GM21381 (cell line): Measurements from ENCODE around the gene ACE.

Experiments used
- ATAC-seq: cut with Tn5 transposase; IDR thresholded peaks from one replicate; pipeline ENCODE4 v1.9.1; 2021; ENCODE audit warnings: mild to moderate bottlenecking, moderate library complexity; ENCODE audit not compliant: unreplicated experiment

ACE gene

GRCh38 chr17:63490858-63491400, 14.1 kb downstream of the ACE start:
- ATAC-seq, result no peak

DNA sequence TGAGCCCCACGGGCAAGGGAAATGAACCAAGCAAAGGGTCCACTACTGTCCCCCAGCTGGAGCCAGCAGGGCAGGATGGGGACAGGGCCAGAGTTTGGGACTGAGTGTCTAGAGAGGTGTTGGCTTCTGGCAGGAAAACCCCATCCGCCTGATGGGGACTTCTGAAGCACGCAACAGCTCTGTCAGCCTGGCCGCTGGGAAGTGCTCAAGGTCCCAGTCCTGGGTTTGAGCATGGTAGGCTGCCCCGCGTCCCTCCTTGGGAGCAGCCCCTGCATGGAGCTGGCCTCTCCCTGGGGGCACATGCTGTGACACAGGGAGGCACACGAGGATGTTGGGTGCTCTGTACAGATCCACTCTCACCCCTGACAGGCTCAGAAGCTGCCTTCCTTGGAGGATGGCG, 14.6 kb downstream of the ACE start:
- ATAC-seq, result no peak

- ATAC-seq, result no peak
Measured at GRCh38 chr17:63491977-63492618, 15.2 kb downstream of the ACE start.

DNA sequence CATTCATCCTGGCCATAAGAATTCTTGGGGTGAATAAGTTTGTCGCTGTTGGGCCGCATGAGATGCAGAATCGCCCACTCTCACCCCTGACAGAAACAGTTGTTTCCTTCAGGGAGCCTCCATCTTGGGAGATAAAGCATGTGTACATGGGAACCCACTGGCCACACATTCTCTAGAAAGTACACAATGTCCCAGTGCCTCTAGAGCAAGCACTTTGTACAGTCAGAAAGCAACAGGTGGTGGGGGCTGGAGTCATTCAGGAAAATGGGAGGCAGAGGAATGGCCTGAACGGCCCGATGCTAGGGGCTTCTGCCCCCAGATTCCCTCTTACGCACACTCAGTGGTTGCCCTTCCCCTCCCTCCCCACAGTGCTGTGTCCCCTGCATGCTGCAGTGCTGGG, 16.1 kb downstream of the ACE start:
- ATAC-seq, result no peak

DNA sequence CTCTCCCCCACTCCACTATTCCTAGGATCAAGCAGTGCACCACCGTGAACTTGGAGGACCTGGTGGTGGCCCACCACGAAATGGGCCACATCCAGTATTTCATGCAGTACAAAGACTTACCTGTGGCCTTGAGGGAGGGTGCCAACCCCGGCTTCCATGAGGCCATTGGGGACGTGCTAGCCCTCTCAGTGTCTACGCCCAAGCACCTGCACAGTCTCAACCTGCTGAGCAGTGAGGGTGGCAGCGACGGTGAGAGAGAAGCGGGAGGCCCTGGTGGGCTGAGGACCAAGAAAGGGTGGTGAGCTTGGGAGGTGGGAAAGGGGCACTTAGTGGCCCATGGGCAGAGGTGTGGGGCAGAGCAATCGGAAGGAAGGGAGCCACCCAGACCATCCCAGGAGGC, 16.6 kb downstream of the ACE start:
- no peak for ATAC-seq

GRCh38 chr17:63494300-63494928, 17.6 kb downstream of the ACE start:
- no peak for ATAC-seq

DNA sequence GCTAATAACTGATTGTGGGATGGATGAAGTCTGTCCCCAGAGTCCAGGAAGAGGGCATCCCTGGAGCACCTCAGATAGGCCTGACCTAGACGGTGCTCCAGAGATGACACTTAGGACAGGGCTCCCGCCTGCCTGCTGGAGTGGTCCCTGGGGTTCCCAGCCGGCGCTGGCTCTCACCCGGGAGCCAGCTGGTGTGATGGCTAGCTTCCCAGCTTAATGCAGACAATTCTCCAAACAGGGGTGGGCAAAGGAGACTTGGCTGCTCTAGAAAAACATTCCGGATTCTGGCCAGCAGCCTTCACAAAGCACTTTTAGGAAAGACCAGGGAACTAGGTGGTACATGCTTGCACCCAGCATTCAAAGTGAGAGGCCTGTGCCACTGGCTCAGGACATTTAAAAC, 18.6 kb downstream of the ACE start:
- no peak for ATAC-seq

- no peak for ATAC-seq
Measured at GRCh38 chr17:63496177-63496576, 19.3 kb downstream of the ACE start.

- ATAC-seq, result no peak
Measured at GRCh38 chr17:63496663-63497400, 20.0 kb downstream of the ACE start.

DNA sequence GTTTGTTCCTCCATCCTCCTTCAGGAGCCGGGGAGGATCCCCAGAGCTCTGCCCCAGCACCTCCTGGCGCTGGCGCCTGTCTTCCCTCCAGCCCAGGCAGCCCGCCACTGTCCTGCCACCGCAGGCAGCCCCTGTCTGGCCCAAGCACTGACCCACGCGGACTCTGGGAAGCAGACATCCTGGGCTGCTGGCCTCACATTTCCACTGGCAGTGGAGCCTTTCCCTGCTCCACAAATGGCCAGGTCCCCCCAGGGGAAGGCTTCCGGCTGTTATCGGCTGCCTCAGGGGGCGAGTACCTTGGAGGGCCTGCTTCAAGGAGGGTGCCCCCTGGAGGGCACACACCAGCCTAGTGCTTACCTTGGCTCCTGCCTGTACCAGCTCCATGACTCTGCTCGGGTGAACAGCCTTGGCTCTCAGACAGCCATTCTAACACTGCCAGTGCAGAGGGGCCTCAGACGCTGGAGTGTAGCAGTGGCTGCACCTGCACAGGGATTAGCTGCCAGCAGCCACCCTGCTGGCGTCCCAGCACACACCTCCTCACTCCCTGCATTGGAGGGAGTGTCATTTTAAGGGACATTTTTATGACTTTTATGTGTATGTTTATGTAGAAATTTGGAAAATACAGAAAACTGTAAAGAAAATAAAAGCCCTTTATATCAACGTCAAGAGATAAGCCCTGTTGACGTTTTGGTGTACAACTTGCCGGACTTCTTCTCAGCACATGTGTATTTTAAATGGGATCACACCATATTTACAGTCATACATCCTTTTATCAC, 21.0 kb downstream of the ACE start:
- ATAC-seq, result no peak

GRCh38 chr17:63498626-63499195, 21.9 kb downstream of the ACE start:
- no peak for ATAC-seq

DNA sequence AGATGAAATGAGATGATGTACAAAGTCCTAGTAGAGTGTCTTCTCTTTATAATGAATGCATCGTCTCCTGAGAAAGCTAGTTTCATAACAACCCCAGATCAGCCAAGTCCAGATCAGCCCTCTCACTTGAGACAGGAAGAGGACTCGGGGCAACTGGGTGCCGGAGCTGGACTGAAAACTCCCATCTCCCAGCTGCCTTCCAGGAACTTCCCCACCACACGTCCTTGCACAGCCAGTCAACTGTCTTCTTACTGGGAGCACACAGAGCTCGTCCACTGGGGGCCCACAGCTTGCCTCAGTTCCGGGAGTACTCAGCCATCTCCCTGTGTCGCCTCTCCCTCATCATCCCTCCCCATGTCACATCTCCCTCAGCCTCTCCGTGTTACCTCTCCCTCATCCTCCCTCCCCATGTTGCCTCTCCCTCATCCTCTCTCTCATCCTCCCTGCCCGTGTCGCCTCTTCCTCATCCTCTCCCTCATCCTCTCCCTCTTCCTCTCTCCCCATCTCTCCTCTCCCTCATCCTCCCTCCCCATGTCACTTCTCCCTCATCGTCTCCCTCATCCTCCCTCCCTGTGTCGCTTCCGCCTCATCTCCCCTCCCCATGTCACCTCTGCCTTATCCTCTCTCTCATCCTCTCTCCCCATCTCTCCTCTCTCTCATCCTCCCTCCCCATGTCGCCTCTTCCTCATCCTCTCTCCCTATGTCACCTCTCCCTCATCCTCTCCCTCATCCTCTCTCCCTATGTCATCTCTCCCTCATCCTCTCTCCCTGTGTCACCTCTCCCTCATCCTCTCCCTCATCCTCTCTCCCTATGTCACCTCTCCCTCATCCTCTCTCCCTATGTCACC, 23.9 kb downstream of the ACE start:
- ATAC-seq, result no peak

DNA sequence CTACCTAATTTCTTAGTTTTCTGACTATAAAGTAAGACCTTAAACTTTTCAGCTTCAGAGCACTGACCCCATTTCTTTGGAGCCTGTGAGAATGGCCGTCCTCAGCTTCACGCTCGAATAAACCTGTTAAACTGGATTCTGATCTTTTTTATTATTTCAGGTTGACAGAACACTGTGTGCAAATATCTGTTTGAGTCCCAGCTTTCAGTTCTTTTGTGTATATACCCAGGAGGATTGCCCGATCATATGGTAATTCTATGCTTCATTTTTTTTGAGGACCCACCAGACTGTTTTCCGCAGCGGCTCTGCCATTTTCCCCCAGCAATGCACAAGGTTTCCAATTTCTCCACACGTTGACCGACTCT, 26.5 kb downstream of the ACE start:
- no peak for ATAC-seq

GRCh38 chr17:63504261-63504660, 27.4 kb downstream of the ACE start:
- ATAC-seq, result no peak

DNA sequence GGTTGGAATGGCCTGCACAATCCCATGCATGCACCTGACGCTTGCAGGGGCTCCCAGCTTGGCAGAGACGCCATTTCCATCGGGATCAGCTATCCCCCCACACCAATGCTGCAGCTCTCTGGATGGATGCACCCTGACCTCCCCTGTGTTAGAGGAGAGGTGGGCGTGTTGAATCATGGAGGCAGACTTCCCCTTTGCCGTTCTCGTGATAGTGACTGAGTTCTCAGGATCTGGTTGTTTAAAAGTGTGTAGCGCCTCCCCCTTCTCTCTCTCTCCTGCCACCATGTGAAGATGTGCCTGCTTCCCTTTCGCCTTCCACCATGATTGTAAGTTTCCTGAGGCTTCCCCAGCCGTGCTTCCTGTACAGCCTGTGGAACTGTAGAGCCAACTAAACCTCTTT, 28.5 kb downstream of the ACE start:
- ATAC-seq, result no peak

DNA sequence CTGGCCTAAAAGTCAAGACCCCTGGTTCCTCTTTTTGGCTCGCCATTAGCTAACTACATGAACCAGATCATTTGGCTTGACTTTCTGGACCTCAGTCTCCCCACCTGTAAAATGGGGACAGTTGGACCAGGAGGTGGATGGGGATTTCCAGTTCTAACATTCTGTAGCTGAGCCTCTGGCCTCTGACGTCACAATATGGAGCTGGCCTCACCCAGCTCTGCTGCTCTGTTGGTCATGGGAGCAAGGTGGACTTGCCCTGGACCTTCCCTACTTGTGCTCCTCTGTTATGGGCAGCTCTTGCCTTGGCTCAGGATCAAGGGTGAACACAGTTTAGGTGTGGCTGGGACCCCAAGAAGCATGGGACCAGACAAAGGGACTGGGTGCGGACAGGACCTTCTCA, 29.8 kb downstream of the ACE start:
- ATAC-seq, result no peak

DNA sequence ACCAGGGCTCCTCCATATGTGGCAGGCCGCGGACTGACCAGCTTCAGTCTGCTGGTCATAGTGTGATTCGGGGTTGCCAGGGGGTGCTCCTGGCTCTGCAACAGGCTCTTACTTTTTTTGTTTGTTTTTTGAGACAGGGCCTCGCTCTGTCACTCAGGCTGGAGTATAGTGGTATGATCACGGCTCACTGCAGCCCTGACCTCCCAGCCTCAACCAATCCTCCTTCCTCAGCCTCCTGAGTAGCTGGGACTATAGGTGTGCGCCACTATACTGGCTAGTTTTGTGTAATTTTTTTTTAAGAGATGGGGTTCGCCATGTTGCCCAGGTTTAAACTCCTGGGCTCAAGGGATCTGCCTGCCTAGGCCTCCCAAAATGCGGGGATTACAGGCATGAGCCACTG, 34.5 kb downstream of the ACE start:
- ATAC-seq, result no peak

- no peak for ATAC-seq
Measured at GRCh38 chr17:63512388-63512787, 35.5 kb downstream of the ACE start.

GRCh38 chr17:63512896-63513644, 36.2 kb downstream of the ACE start:
- no peak for ATAC-seq
